HL-60/S4 (cell line): ENCODE data around the gene COL6A5.
"Not testable (repeated sequence)": the region's sequence is repeated elsewhere in the genome, so short reads cannot be mapped to it uniquely, and the experiment has no call there.

Experiments used
- in situ Hi-C: fragments of 300-500 bp; cut with MboI; formaldehyde crosslinking; loops from 2 replicates; pipeline ENCODE4 v1.14.3; 2022; ENCODE audit warnings: low sequenced_read_pairs

COL6A5 gene

GRCh38 chr3:130345487-130346079, at the start of gene COL6A5:
COL6A5 (plus strand) TSS chr3:130345672; CDS start chr3:130373639, 27,967 bp downstream.
- in situ Hi-C loops = no loop called here

GRCh38 chr3:130299531-130299930, 45.9 kb upstream of the COL6A5 start:
- in situ Hi-C loops = no loop called here

GRCh38 chr3:130300888-130301287, 44.6 kb upstream of the COL6A5 start:
- in situ Hi-C loops = no loop called here

GRCh38 chr3:130310109-130310508, 35.4 kb upstream of the COL6A5 start:
- in situ Hi-C loops = no loop called here

- in situ Hi-C loops = no loop called here
These were observed 33.1 kb upstream of the COL6A5 start for GRCh38 chr3:130312374-130312773.

GRCh38 chr3:130316169-130316568, 29.3 kb upstream of the COL6A5 start:
- in situ Hi-C loops = no loop called here

- in situ Hi-C loops = no loop called here
These were observed 22.0 kb upstream of the COL6A5 start for GRCh38 chr3:130323503-130323902.

- in situ Hi-C loops = no loop called here
These were observed 4.7 kb upstream of the COL6A5 start for GRCh38 chr3:130340766-130341165.

GRCh38 chr3:130341388-130341787, 4.1 kb upstream of the COL6A5 start:
- in situ Hi-C loops = no loop called here

- in situ Hi-C loops = no loop called here
These were observed 3.6 kb upstream of the COL6A5 start for GRCh38 chr3:130341882-130342281.

- in situ Hi-C loops = no loop called here
These were observed 2.4 kb upstream of the COL6A5 start for GRCh38 chr3:130342821-130343661.

- in situ Hi-C loops = not testable (repeated sequence)
These were observed 2.8 kb downstream of the COL6A5 start for GRCh38 chr3:130348258-130348657.

GRCh38 chr3:130354430-130354829, 9.0 kb downstream of the COL6A5 start:
- in situ Hi-C loops = no loop called here

GRCh38 chr3:130374033-130374432, 28.6 kb downstream of the COL6A5 start:
- in situ Hi-C loops = no loop called here

GRCh38 chr3:130374908-130375307, 29.4 kb downstream of the COL6A5 start:
- in situ Hi-C loops = no loop called here

GRCh38 chr3:130377960-130378676, 32.6 kb downstream of the COL6A5 start:
- in situ Hi-C loops = no loop called here

GRCh38 chr3:130378677-130379191, 33.3 kb downstream of the COL6A5 start:
- in situ Hi-C loops = no loop called here

- in situ Hi-C loops = no loop called here
These were observed 33.8 kb downstream of the COL6A5 start for GRCh38 chr3:130379274-130379673.

GRCh38 chr3:130380398-130380797, 34.9 kb downstream of the COL6A5 start:
- in situ Hi-C loops = no loop called here

- in situ Hi-C loops = no loop called here
These were observed 38.0 kb downstream of the COL6A5 start for GRCh38 chr3:130383424-130383823.

- in situ Hi-C loops = no loop called here
These were observed 39.1 kb downstream of the COL6A5 start for GRCh38 chr3:130384476-130385025.
